Peyer's patch (tissue), 4 donors: ENCODE results near the gene TEKT5.

ENCODE experiments used
- CTCF ChIP-seq, 6 experiments: fragments of 450-650 bp in 4 of 6; fragments of 200-600 bp in 2 of 6; sonication (generic) in 1 of 6; IDR thresholded peaks; one replicate each; pipeline ENCODE4 v1.5.1; 2017 to 2019; ENCODE audit warnings: antibody characterized with exemption in 6 of 6, mild to moderate bottlenecking in 3 of 6, moderate library complexity in 1 of 6
- POLR2A ChIP-seq, 2 donors: fragments of 450-650 bp; IDR thresholded peaks; one replicate each; pipeline ENCODE4 v1.5.1; 2017; ENCODE audit warnings: antibody characterized with exemption in 2 of 2, mild to moderate bottlenecking in 2 of 2, moderate library complexity in 2 of 2

GRCh38 chr16:10666291-10666690 lies 28.4 kb downstream of the TEKT5 start:
- TF ChIP-seq POLR2A (IDR thresholded peaks at IDR 0.05) (no peak), CTCF (IDR thresholded peaks at IDR 0.05) (no peak)
